Smooth muscle cell of the brain vasculature (primary cell): ENCODE data around the gene PPP2R2D.
A peak's percentile ranks its signal among the peaks of the same experiment; 100 is the strongest.
"Not testable (repeated sequence)": the region's sequence is repeated elsewhere in the genome, so short reads cannot be mapped to it uniquely, and the experiment has no call there.

Experiments
- DNase-seq: peaks from one replicate; pipeline ENCODE4 v3.0.0-alpha.2; 2012; ENCODE audit warnings: low read depth, low spot score

PPP2R2D gene

DNA sequence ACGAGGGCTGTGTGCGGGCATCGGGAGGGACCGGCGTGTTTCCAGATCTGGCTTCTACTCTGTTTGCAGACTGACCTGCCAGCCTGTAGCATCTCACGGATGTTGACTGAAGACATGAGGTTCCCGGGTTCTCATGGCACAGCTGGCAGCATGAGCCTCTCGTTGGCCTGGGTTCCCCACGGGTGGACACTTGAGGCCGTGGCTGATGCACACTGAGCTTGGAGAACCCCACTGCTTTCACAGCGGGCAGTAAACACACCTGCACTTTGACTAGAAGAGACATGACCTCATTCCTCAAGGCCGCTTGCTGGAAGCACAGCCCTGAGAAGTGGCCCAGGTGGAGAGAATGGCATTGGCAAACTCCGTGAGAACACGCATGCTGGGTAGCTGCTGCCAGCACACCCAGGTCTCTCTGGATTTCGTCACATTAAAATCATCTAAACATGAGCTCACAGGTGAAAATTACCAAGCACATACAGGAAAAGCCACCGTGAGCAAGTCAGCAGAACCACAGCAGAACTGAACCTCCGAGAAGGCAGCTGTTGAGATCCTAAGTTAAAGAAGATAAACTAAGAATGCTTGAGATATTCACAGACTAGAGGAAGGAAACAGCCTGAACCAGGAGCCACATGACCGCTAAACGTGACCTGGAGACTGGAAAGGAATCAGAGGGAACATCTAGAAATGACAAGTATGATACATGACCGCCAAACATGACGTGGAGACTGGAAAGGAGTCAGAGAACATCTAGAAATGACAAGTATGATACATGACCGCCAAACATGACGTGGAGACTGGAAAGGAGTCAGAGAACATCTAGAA lies 48.4 kb downstream of the PPP2R2D start:
- DNase-seq: no peak

DNA sequence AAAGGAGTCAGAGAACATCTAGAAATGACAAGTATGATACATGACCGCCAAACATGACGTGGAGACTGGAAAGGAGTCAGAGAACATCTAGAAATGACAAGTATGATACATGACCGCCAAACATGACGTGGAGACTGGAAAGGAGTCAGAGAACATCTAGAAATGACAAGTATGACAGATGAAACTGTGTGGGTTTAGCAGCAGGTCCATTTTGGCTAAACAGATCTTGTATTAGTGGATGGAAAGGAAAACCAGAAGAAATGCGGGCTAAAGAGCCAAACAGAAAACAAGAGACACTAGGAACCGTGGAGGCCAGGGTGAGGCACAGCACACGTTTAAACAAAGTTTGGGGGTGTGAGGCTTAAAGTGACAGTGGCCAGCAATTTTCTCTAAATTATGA lies 49.1 kb downstream of the PPP2R2D start:
- DNase-seq: not testable (repeated sequence)

DNA sequence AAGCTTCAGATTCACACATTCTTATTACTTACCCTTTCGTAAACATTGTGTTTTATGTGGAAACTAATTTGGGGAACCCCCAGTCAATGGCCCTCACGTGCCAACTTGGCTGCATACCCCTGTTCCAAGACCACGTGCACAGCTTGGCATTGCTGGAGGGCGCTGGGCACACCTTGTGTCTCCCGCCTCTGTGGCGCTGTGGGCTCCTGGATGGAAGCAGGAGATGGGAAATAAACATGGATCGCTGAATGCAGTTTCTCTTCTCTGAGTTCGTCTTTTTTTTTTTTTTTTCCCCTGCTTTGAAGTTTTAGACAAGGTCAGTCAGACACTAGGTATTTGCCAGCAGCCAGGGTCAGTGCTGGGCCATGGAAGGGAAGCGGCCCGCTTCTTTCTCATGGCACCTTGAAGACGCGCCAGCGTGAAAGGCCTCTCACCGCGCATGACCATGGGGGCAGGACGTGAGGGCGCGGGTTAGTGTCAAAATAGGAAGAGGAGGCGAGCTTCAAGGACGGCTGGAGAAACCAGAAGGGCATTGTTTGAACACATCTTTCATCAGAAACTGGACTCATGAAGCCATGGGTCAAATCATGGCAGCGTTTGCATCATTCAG lies 53.7 kb downstream of the PPP2R2D start:
- DNase-seq: no peak

DNA sequence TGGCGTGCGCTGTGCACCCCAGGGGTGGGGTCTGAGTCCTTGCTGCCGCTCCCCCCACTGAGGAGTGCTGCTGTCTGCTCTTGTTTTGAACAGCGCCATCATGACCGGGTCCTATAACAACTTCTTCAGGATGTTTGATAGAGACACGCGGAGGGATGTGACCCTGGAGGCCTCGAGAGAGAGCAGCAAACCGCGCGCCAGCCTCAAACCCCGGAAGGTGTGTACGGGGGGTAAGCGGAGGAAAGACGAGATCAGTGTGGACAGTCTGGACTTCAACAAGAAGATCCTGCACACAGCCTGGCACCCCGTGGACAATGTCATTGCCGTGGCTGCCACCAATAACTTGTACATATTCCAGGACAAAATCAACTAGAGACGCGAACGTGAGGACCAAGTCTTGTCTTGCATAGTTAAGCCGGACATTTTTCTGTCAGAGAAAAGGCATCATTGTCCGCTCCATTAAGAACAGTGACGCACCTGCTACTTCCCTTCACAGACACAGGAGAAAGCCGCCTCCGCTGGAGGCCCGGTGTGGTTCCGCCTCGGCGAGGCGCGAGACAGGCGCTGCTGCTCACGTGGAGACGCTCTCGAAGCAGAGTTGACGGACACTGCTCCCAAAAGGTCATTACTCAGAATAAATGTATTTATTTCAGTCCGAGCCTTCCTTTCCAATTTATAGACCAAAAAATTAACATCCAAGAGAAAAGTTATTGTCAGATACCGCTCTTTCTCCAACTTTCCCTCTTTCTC lies 55.0 kb downstream of the PPP2R2D start:
- DNase-seq: no peak

DNA sequence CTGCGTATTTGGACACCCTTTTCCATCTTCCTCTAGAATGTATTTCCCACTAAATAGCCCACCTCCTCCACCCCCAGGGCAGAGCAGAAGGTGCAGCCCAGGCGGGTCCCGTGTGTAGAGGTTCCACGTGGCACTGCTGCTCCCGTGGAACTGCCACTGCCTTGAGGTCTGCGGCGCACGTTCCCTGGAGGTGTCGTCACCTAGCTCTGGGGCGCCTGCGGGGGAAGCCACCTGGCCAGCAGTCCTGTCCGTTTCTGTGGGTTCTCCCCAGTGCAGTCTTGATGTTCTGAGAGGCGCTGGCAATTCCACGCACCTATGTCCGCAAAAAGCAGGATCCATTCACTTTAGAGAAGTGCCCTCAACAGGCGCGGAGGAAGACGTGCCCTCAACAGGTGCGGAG lies 59.0 kb downstream of the PPP2R2D start:
- no peak for DNase-seq

DNA sequence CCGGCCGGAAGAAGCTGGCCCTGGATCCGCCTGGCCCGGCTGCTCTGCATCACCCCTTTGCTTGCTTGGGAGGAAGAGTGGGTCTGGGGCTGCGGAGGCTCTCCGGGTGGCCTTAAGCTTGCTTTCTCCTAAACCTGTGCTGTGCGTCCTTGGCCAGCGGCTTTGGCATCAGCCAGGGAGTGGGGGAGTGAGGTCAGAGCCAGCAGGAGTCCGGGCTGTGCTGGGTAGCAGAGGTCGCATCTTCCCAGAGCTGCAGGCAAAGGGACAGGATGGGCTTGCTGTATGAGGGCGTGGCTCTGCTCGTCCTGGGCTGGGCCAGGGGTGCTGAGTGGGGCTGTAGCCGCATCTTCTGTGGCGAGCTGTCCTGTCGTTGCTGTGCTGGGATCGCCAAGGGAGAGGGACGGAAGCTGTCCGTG lies 59.8 kb downstream of the PPP2R2D start:
- no peak for DNase-seq

DNA sequence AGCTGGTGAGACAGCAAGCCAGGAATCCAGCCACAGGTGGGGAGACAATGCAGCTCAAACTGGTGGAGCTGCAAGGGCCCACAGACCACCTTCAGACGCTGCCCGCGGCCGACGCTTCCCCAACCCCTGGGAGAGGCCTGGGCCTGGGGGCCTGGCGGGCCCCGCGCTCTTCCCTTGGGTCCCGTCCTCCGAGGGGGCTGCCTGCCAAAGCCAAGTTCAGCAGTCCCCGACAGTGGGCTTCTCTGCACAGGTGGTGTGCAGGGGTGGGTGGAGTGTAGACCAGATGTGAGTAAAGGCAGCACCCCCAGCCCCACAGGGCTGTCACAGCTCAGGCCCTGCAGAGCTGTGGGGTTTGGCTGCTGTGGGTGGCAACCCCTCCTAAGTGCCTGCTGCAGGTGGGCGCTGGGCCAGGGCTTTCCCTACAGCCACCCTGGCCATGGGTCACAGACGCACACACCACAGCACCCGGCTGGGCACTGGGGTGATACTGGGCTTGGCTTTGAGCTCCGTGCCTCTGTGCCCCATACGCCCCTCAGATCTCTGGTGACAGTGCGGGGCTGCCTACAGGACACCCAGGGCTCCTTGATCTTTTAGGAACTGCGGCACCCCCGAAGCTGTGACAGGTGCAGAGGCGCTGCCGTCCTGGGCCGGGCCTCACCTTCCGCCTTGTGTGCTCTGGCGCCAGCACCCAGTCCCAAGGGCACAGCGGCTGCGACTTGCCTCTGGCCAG lies 60.4 kb downstream of the PPP2R2D start:
- DNase-seq: no peak

DNA sequence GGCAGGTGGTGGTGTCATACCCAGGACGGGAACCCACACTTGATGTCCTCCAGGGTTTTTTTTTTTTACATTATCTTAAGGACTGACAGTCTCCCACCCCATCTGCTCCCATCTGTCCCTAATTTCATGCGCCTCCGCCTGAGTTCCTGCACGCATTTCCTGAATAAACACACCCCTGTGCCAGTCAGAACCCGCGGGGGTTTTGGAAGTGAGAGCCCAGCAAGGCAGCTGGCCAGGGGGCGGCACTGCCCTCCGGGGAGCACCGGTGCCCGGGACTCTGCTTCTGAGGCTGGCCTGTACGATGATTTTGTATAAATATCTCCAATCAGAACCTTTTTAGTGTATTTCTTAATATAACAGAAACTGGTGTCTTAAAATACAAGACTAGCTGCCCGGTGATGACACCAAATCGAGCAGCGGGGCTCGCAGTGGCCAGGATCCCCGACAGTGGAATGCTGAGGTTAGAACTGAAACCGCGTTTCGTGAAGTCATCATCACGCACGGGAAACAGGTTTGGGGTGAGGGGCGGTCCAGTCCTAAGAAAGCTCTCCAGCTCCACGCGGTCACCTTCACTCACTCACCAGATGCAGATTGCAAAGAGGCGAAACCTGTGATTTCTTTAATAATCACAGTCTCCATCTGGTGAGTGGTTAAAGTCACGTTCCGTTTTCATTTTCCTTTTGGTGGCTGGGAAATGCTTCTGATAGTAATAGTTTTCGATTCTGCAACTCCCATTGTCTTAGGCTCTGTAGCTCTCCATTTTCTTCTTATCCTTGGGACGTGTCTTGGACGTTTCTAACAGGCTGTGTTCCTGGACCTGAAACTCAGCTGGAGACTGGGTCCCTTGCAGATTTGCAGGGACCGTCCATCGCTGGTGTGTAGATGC lies 61.2 kb downstream of the PPP2R2D start:
- no peak for DNase-seq

DNA sequence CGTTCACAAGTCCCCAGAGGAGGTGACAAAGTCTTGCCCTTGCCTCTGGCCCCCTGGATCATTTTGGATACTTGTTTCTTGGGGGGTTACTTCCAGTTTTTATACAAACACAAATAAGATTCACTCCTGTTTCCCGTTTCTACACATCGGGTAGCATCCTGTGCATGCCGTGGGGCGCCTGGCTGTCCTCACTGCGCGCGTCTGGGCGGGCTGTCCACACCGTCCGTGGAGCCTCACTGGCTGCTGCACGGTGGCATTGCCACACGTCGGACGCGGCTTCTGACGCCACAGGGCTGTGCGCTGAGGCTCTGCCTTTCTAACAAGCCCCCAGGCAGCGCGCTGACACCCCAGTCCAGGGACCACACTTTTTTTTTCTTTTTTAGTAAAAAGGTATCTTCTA lies 62.5 kb downstream of the PPP2R2D start:
- no peak for DNase-seq

DNA sequence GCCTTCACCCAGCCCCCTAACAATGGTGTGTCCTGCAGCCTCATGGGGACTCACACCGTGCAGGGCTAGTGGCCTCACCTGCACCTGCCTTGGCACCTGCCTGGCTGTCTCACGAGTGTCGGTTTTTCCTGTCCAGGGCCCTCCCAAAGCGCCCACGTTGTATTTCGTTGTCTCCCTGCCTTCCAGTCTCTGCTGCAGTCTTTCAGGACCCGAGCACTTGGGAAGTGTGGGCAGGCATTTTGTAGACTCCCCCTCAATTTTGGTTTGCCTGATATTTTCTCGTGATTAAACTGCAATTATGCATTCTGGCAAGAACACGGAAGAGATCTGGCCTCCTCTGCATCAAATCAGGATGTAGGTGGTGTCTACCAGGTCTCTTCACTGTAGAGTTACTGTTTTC lies 63.0 kb downstream of the PPP2R2D start:
- no peak for DNase-seq

DNA sequence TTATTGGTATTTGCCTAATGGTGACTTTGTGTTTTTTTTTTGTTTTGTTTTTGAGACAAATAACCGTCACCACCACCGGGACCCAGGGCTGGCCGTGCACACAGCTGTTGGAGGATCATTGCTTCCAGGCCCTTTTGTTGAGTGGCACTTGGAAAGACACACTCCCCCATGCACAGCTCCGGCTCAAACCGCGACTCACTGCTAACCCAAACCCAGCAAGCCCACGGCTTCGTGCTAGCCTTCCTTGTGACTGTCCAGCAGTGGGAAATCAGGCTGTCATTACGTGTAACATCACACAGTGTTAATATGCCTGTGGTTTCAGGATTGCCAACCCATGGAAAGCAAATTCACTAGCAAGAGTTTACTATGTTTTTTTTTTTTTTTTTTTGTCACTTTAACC lies 63.5 kb downstream of the PPP2R2D start:
- no peak for DNase-seq

DNA sequence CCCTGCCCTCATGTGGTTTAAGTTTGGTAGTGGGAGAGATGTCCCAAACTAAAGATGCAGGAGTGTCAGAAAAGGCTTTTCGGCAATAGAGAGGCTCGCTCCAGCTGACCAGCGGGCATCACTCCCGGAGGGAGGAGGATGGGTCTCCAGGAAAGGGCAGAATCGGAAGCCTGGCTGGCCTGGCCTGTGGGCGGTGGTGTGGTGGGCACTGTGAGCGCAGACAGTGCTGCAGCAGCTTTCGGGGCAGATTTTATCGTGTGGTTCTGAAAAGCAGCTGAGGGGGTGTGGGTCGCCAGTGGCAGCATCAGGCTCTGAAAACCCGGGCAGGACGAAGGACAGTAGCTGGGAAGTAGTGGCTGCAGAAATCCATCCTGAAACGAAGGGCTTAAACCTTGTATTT lies 68.1 kb downstream of the PPP2R2D start:
- no peak for DNase-seq

DNA sequence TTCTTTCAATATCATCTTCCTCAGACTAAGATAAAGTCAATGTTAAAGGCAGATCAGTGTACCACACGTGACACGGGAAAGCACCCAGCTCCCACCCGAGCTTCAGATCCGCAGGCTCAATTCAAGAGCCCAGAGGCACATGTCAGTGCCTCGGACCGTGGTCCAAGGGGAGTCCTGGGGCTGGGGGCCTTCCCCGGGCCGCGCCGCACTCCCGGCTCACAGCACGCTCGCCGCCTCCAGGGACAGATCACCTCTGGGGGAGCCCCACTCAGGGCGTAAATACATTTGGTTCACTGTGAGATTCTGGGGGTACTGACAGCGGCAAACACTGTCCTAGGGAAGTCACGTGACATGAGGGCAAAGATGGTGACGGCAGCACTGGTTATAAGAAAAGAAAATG lies 70.1 kb downstream of the PPP2R2D start:
- DNase-seq: no peak

DNA sequence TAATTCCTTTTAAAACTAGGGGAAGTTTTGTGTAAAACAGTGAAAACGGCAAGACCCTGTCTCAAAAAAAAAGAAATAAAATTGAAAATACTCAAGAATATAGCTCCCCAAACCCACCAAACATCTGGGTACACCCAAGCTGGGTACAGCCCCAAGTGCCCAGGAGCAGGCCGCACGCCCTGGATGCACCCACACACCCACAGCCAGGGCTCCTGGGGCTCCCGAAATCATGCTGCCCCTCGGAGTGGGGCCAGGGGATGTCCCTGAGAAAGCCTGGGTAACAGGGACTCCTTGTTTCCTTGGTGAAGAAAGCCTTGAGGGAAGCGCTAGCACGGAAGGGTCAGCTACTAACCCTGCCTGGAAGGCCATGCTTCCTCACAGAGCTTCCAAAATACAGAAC lies 70.8 kb downstream of the PPP2R2D start:
- no peak for DNase-seq

DNA sequence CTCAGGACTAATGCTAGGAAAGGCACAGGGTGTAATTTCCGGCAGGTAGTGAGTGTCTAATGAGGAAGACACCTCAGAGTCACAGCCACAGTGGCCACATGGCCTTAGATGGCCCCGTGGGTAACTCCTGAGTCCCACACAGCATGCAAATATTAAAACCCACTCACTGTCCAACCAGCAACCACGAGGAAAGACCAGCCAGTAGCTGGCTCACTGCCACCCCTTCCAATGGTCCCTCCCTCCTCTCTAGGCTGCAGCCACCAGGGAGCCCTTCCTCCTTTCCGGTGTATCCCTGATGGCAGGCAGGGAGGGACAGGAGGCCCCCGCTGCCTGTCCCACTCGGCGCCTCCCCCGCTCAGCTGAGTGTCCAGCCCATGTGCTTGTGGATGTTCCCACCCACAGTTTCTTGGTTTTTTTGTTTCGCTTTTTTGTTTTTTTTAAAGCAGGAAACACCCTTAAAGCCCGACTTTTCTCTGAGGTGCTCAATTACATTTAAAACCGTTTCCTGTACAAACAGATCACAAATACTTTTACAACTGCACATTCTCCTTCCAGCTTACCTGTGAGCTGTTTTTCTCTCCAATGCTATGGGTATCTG lies 71.8 kb downstream of the PPP2R2D start:
- DNase-seq: peak; percentile 23

DNA sequence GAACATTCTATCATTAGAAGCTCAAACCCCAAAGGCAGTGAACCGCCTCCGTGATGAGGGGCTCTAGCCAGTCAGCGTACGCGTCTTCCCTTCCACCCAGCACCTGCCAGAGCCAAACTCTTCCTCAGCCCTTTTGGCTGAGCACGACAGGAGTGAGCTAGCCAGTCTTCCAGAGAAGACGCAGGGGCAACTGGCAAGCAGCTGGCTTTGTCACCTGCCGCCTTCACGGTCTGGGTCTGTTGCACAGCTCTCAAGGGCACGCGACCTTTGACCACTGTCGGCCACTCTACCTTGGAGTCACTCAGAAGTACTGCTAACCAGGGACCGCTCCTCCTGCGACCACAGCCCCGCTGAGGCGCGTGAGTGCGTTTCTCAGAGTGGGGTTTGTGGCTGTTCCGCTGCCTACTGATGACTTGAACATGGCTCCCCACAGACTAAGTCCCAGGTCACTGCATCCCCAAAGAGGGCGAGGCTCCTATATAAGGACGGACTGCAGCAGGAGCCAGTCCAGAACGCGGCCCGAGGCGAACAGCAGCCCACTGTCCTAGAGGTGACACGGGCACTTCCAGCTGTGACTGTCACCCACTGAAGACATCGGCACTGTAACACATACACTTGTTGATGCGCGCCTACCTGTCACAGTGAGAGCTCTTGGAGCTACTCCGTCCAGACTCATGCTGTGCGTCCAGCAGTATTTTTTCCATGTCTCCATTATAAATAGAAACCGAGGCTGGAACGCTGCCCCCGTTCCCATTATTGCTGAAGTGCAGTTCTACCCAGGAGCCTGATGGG lies 72.5 kb downstream of the PPP2R2D start:
- no peak for DNase-seq

DNA sequence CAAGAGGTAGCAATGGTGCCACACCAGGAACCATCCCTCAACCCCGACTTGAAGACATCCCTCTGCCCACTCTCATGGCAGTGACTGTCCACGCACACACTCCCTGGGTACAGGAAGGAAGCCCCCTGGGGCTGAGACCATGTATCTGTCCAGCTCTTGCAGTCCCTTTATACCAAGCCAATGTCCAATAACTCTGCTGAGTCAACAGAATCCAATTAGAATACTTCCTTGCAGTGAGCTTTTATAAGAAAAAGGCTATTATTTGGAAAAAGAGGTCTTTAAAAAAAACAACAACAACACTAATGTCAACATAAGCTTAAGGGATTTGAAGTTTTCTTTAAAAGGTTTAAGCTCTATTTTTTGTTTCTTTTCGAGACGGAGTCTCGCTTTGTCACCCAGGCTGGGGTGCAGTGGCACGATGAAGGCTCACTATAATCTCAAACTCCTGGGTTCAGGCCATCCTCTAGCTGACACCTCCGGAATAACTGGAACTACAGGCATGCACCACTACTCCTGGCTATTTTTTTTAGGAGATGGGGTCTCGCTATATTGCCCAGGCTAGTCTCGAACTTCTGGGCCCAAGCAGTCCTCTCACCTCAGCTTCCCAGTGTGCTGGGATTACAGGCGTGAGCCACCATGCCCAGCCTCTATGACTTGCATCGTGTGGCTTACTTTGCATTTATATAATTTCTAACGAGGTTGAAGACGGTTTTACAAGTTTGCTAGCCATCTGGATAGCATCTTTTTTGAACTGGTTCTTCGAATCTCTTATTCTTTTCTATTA lies 73.4 kb downstream of the PPP2R2D start:
- no peak for DNase-seq

DNA sequence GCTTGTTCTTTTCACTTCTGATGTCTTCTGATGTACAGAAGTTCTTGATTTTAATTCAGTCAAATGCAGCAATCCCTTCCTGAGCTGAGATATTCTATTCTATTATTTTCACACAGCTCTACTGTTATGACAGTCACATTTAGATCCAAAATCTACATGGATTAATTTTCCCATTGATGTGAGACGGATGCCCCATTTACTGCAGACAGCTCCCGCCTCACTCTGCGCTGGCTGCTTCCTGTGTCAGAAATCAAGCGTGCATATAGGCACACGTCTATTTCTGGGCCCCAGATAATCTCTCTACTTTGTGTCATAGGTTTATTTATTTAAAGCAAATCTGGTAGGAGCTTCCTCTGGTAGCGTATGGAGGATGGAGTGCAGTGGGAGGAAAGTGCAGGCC lies 74.2 kb downstream of the PPP2R2D start:
- no peak for DNase-seq

DNA sequence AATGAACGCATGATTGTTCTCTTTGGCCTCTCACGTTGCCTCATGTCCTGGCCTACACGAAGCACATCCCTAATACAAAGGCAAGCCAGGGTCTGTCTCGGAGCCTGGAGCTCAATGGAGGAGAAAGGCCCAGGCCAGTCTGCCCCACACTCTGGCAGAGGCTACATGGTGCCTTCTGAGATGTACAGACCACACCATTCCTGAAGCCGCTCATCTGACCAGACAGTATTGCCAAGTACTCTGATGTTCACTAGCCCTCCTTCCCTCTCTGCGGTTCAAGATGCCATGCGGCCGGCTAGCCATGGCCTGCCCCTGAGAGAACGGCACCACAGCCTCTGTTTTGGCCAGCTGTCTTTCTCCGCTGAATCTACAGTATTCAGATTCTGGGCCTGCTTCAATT lies 75.0 kb downstream of the PPP2R2D start:
- DNase-seq: no peak
